Measurements from ENCODE around the gene MAPRE3.

DNA sequence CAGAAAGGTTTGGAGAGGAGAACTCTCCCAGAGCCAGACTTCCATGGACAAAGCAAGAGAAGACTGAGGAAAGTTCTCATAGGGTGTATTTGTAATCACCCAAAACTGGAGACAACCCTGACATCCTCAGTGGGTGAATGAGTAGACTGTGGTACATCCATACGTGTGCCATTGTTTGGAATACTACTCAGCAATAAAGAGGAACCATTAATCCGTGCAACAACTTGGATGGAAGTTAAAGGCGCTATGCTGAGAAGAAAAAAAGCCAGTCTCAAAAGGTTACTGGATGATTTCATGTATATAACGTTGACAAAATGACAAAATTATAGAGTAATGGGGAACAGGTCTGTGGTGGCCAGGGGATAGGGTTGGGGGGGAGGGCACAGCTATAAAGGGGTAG, 38.2 kb downstream of the MAPRE3 start:
- TF ChIP-seq, protein P1, sequence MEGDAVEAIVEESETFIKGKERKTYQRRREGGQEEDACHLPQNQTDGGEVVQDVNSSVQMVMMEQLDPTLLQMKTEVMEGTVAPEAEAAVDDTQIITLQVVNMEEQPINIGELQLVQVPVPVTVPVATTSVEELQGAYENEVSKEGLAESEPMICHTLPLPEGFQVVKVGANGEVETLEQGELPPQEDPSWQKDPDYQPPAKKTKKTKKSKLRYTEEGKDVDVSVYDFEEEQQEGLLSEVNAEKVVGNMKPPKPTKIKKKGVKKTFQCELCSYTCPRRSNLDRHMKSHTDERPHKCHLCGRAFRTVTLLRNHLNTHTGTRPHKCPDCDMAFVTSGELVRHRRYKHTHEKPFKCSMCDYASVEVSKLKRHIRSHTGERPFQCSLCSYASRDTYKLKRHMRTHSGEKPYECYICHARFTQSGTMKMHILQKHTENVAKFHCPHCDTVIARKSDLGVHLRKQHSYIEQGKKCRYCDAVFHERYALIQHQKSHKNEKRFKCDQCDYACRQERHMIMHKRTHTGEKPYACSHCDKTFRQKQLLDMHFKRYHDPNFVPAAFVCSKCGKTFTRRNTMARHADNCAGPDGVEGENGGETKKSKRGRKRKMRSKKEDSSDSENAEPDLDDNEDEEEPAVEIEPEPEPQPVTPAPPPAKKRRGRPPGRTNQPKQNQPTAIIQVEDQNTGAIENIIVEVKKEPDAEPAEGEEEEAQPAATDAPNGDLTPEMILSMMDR (IDR thresholded peaks at IDR 0.05; ENCODE audit: insufficient read depth, low read depth, low read length): no peak
- TF ChIP-seq EZH2 (IDR thresholded peaks at IDR 0.05; ENCODE audit: insufficient read depth, low read length): no peak
